K562 (cell line): Measurements from ENCODE around the gene PPP2R3B. TPM values are rescaled to one million over a fixed set of nuclear protein-coding genes. Genes with fewer than 3 reads are reported as not detected.

ENCODE experiments used
- ASH1L ChIP-seq: fragments of 450-650 bp; IDR thresholded peaks from 2 replicates; pipeline ENCODE4 v1.6.1; 2018; ENCODE audit warnings: borderline replicate concordance, mild to moderate bottlenecking, low read depth; ENCODE audit not compliant: partially characterized antibody
- IRF1 ChIP-seq: sonication (generic); formaldehyde crosslinking; IDR thresholded peaks from 2 replicates; pipeline ENCODE4 v1.8.0; 2022; ENCODE audit warnings: missing genetic modification reagents, mild to moderate bottlenecking, borderline replicate concordance
- MAFG ChIP-seq: fragments of 450-650 bp; conservative IDR thresholded peaks from 2 replicates; pipeline ENCODE4 v1.6.1; 2016; ENCODE audit warnings: missing genetic modification characterization, missing compliant biosample characterization
- MGA ChIP-seq: fragments of 450-650 bp; IDR thresholded peaks from 2 replicates; pipeline ENCODE4 v1.6.1; 2016; ENCODE audit warnings: mild to moderate bottlenecking, moderate library complexity
- PHTF2 ChIP-seq: fragments of 250-450 bp; sonication (Bioruptor Pico); IDR thresholded peaks from 2 replicates; pipeline ENCODE4 v1.5.0; 2021; ENCODE audit warnings: mild to moderate bottlenecking
- SAFB ChIP-seq: fragments of 200-400 bp; formaldehyde crosslinking; IDR thresholded peaks from 2 replicates; pipeline ENCODE4 v1.6.1; 2017; ENCODE audit warnings: low read depth, low read length, borderline replicate concordance
- SETDB1 ChIP-seq: IDR thresholded peaks from one replicate; pipeline ENCODE4 v1.6.1; 2012; ENCODE audit warnings: low read length, control low read depth, inconsistent platforms
- STAT5B ChIP-seq: fragments of 250-450 bp; sonication (Bioruptor Pico); IDR thresholded peaks from 2 replicates; pipeline ENCODE4 v1.8.0; 2021; ENCODE audit warnings: mild to moderate bottlenecking, inconsistent platforms
- U2AF1 ChIP-seq: fragments of 200-400 bp; formaldehyde crosslinking; optimal IDR thresholded peaks from 2 replicates; pipeline ENCODE3; 2017; ENCODE audit warnings: mild to moderate bottlenecking, low read depth, low read length, moderate library complexity
- ZNF3 ChIP-seq: fragments of 250-450 bp; sonication (Bioruptor Pico); IDR thresholded peaks from 2 replicates; pipeline ENCODE4 v1.5.0; 2021; ENCODE audit warnings: mild to moderate bottlenecking, moderate library complexity
- polyA plus RNA-seq, 8 experiments: library from polyadenylated mRNA; depleted of rRNA in 4 of 8; stranded (reverse) in 5 of 8; unstranded in 3 of 8; fragments of >200 nt; fragmentation: Nextera tagmentation in 2 of 8; fragmentation: Illumina TruSeq in 1 of 8; extraction: Ambion mirVana in 2 of 8; extraction: Trizol in 1 of 8; gene quantifications; 2 replicates each; pipeline versions ENCODE4 v1.2.1 to v1.2.3, GENCODE V29; 2011 to 2014; ENCODE audit warnings: inconsistent platforms in 1 of 8, missing spikeins in 1 of 8
- total RNA-seq, 7 experiments: library from RNA; depleted of rRNA in 6 of 7; stranded (reverse); fragments of >200 nt in 6 of 7; fragmentation: Illumina TruSeq in 2 of 7; extraction: Trizol in 2 of 7; gene quantifications; 2 replicates each; pipeline versions ENCODE4 v1.2.1 to v1.2.3, GENCODE V29; 2011 to 2021; ENCODE audit warnings: low replicate concordance in 1 of 7

Gene PPP2R3B
- total and polyA plus RNA-seq, 9 of the 15 experiments (the other 6 are each of a cell fraction or from before 2014, with no cell fraction given), result 0.04 to 18.2 (median 8.2) TPM; not detected in 1

- TF ChIP-seq MGA (no peak), MAFG (tag) (0 out of 2 replicates have a peak, but pooled peaks have one; percentile 15), ZNF3 (CRISPR knock-in tag) (no peak), IRF1 (CRISPR knock-in tag) (no peak), SETDB1 (no peak), ASH1L (no peak), SAFB (no peak), U2AF1 (no peak), STAT5B (no peak), PHTF2 (CRISPR knock-in tag) (no peak)
Measured at GRCh38 chrX:368811-369562, 17.7 kb downstream of the PPP2R3B start (continued).
